NOMO-1 treated with dmso at 0.1 percent for 144 hours (cell line): ENCODE measurements around the gene SMYD3.
A peak's percentile ranks its signal among the peaks of the same experiment; 100 is the strongest.

Source experiments
- DNase-seq: peaks from one replicate; lab custom pipeline; 2025; ENCODE audit not compliant: unreplicated experiment; lab: John Stamatoyannopoulos, UW

Gene SMYD3

DNA sequence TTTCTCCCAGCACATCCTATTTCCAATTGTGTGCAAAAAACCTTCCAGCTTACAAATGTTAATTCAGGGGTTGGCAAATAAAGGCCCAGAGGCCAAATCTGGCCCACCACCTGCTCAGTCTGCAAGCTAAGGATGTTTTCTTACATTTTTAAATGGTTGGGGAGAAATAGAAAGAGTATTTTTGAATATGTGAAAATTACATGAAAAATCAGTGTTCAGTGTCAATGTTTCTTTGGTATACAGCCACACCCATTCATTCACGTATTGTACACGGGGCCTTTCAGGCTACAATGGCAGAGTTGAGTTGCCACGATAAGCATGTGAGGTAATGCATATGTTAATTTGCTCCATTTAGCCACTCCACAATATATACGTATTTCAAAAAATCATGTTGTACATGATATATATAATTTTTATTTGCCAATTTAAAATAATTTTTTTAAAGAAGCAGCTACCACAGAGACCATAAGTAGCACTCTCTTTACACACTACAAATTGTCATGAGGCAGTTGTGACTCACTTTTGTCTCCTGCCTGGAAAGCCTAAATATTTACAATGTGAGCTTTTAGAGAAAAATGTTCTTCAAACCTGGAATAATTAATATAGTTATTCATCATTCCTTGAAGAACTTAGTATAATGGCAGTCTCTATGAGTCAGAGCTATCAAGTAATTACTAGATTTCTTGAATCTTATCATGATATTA is 189.6 kb downstream of the SMYD3 start:
- DNase-seq = no peak

DNA sequence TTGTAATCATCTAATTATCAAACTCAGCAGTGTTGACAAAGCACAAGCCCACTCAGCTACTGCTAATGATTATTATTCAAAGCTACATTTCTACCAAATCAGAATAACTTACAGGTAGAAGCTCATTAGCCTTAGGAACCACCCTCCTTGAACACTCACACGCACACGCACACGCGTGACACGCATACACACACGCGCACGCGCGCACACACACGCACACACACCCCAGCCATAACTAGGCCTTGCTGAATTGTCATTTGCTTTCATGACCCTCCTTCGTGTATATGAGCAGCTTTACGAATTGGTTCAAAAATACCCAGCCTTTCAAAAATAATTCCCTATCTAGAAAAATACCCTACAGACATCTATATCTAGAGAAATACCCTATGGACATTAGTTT is 195.6 kb downstream of the SMYD3 start:
- no peak for DNase-seq

DNA sequence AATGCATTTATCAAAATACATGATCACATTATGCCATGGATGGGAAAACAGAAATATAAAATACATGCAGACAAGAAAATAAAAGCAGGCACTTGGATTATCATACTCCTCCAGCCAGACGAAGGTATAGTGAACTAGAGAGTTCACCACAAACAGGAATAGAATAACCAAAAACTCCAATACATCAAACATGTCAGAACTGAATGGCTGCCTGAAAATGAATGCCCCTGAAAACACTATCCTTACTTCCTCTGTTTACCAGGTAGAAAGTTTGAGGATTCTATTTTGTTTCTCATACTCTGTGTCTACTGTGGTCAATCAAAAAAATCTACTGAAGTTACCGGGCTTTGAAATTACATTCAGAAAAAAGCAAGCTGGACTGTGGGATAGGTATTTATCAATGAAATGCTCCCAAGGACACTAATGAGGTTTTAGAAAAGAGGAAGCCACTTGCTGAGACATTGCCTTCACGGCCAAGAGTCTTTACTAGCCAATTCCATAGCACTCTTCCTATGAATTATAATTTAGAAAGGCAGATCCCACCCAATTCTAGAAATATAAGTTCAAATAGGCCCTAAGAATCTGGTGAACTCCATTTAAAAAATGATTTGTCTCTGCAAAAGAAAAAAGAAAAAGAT is 197.7 kb downstream of the SMYD3 start:
- DNase-seq = no peak

GRCh38 chr1:246308533-246309075 is 198.5 kb downstream of the SMYD3 start:
- DNase-seq = no peak

DNA sequence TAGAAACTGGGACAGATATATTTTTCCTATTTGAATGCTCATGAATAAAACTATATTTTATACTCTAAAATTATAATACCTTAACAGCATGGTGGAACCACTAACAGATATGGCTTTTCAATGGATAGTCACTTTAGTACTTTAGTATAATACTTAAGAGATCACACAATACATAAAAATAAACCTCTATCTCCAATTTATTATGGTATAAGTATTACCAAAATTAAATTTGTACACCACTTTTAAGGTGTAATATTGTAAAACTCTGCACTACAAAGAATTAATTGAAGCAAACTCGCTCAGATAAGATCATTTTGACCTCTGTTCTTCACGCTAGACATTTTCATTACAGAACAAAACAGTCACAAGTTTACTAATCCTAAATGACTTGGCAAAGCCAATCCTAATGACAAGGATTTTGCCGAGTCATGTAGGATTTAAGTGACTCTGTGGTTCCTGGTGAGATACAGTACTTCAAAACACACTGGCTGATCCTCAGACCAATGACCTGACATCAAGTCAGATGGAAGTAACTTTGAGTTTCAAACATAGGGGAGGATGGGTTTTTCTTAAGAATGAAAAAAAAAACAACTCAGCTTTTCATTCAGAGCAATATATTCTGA is 200.6 kb downstream of the SMYD3 start:
- DNase-seq = no peak

DNA sequence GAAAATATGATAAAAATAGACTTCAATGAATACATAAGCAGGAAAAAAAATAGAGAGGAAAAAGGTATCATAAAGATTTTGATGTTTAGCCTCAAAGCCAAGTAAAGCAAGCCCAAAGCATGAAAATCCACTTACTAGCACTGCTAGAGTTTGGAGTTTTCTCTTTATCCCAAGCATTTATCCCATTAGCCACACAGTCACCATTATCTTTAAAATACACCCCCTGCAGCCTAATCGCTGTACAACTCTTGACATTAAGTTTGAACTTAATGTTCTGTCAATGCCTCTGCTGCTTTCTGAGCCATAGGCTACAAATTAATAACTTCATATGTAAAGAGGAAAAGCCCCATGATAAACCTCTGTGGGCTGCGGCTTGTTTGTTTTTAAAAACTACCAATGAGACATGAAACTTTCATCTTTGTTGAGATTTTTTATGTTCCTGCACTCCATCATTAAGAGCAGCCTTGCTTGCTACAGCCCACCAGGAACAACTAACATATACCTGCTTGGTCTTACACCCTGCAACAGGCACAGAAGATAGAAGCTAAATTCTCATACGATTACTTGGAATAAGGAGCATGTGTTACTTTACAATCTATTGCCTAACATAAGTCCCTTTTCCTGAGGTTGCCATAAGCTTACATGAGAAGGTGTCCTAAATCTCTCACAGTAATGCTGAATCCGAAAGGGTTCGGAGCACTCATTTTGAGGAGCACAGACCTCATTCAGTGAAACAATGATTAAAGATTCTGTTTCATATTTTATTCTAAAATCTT is 202.4 kb downstream of the SMYD3 start:
- DNase-seq = no peak

DNA sequence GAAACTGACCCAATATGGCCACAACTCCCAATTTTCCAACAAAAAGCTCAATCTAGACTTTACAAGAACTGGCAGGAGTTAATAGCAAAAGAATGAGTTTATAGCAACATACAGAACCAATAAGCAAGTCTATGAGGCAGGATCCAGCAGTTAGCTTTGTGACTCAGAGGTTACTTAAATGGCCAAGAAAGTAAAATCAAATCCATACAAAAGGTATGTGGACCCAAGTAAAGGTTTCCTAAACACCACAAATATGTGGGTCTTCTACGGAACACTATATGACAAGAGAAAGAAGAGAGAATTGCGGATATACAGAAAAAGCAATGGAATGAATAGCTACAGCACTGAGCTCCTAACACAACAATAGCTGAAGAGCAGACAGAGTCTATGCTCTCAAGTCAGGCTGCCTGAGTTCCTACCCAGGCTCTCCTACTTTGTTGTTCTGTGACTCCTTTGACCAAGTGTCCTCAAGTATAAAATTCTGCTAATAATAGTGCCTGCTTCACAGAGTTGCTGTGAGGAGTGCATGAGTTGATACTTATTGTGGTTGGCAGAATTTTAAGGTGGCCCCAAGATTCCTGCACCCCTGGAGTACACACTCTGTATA is 204.3 kb downstream of the SMYD3 start:
- no peak for DNase-seq

GRCh38 chr1:246302251-246302625 is 204.8 kb downstream of the SMYD3 start:
- DNase-seq = no peak

- no peak for DNase-seq
Measured at GRCh38 chr1:246301553-246302250, 205.4 kb downstream of the SMYD3 start.

DNA sequence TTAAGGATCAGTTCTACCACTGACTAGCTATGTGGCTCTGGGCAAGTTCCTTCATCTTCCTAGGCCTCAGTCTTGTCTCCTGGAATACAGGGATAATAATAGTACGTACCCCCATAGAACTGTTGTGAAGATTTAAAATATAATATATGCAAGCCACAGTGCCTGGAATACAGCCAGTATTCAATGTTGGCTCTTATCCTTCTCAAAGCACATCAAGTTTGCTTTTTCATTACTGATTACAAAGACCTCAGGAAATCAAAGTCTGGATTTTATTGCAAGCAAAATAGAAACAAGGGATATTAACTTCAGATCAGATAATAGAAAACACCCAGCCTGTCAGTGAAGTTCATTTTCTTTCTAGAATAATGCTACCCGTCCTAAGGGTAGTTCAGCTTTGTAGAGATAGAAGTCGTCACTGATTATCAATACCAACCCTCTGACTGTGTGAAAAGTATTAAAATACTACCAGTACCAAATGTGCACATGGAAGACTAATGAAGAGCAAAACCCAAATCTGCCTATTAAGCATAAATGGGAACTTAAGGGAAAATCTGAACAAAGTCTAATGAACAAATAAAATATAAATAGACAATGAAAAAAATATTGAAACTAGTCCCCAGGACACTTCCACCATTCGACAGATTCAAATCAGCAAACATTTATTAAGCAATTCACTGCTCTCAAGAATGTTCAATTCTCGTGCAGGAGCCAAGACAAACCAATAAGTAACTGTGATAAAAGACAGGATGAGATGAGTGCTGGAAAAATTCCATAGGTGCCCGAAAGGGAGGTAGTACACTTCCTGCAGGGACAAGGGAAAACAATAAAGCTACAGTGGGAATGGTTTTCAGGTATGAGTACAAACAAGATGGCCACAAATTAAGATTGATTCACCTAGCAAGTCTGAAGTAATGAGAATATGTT is 206.2 kb downstream of the SMYD3 start:
- no peak for DNase-seq

DNA sequence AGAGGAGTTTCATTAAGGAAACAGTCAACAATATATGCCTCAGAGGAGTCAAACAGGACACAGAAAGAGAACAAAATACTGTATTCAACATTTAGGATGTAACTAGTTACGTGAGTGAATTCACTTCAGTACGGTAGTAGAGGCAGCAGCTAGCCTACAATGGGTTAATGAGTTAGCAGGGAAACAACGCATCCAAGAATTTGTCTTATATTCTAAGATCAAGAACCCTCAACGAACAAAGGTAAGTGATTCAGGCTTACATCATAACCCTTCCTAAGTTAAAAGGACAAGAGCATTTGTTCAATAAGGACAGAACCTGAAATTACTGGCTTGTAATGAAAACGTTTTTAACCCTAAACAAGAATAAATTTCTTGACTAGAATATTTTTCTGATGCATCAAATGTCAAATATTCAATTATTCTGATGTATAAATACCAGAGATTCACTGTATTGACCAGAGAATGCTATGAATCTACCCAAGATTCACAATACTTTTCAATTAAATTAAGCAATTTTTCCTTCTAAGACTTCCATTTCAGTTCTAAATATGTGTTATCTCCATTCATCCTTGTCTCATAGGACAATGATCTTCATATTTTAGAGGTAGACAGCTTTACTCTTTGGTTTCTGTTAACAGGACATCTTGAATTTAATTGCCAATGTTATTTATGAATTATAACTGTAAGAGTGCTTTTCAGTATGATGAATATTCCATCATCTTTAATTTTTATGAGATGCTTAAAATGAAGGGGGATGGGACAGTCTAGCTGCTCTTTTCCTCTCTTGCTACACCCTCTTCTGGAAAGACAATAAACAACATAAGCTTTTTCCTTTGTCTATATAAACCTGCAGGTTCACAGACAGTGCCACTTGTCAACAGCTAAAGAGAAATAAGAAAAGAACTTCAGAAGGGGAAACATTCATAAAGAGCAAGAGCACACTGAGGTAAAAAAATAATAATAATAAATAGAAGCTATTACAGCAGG is 209.5 kb downstream of the SMYD3 start:
- no peak for DNase-seq

DNA sequence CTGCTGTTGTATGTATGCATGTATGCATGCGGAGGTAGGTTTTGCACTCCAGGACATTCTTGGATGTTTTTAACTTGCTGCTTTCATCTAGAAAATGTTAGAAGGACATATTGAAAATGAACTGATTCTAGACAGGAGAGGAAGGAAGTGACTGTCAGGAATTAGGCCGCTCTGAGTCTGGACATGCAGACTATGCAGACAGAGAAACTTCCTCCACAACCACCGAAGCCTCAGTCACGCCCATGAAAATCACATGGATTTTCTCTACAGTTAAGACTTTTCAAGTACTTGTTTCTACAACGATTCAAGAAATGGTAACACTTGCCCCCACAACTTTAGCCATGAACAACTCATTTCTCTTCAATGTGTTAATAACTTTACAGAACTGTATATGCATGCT is 211.1 kb downstream of the SMYD3 start:
- peak; percentile 29 for DNase-seq

DNA sequence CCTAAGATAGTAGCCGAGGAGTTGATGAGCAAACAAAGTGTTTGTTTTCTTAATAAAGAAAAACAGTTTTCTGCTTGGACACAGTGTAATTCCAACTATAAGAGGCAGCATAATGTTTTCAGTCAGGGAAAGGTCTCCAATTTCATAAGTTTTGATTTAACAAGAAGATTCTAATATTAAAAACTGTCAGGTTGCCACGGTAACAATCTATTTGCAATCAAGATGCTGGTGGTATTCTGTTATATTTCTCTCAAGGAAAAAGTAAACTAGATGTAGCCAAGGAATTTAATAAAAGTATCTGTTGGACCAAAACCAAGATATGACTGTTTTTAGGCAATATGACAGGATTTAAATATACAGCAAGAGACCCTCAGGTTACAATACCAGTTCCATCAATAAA is 211.7 kb downstream of the SMYD3 start:
- no peak for DNase-seq

GRCh38 chr1:246294263-246294662 is 212.8 kb downstream of the SMYD3 start:
- no peak for DNase-seq

GRCh38 chr1:246293366-246294121 is 213.5 kb downstream of the SMYD3 start:
- DNase-seq = no peak

DNA sequence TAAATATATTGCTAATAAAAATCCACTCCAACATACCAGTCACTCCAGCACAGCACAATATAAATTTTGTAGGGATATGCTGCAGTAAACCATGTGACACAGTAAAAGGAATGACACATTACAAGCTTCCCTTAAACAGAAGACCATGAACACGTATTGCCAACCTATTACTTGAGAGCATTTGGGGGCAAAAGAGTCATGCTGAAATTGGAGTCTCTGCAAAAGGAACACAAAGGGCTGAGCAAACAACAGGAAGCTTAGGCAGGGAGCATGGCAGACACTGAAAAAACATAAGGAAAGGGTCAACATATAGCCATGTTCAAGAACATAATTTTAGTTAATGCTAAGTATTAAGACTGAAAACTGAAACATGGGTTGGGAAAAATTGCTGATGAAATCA is 214.5 kb downstream of the SMYD3 start:
- no peak for DNase-seq

DNA sequence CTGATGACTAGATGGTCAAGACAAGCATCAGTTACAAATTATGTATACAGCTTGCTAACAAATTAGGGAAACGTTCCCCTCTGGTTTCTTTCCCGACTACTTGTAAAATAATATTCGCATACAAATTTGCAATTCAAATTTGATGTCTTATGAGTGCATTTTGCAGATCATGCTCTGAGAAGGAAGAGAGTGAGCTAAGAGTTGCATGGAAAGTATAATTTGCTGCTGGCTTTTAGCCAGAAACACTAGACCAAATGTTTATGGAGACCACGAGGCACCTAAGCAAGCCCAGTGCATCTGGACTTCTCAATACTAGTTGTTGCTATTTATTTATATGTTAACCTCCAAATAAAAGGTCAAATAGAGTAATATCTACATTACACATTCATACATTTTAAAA is 216.0 kb downstream of the SMYD3 start:
- DNase-seq = no peak
